Neural progenitor cell (in vitro differentiated cells): ENCODE measurements around the gene ZGPAT.

Experiments used
- CTCF ChIP-seq: fragments of 200-600 bp; sonication (generic); IDR thresholded peaks from 2 replicates; pipeline ENCODE4 v1.5.1; 2017; ENCODE audit warnings: antibody characterized with exemption, mild to moderate bottlenecking
- EZH2 ChIP-seq: fragments of 200-600 bp; sonication (generic); IDR thresholded peaks from 2 replicates; pipeline ENCODE4 v1.6.1; 2017; ENCODE audit warnings: antibody characterized with exemption, mild to moderate bottlenecking, moderate library complexity
- EZH2phosphoT487 ChIP-seq: fragments of 200-600 bp; sonication (generic); IDR thresholded peaks from 2 replicates; pipeline ENCODE4 v1.6.1; 2017; ENCODE audit warnings: antibody characterized with exemption

GRCh38 chr20:63703976-63704748 is 3.7 kb upstream of the ZGPAT start:
- TF ChIP-seq EZH2 (no peak), CTCF (no peak), EZH2phosphoT487 (no peak)
